Mesenchymal stem cell (in vitro differentiated cells and primary cell): Measurements from ENCODE around the gene AGAP3.

ENCODE experiments used
- DNase-seq: peaks from one replicate; pipeline ENCODE4 v3.0.0-alpha.2; 2013
- H2AFZ ChIP-seq: one replicate; pipeline ENCODE4 v1.6.1; 2013; ENCODE audit warnings: low read depth, mild to moderate bottlenecking, control low read depth, inconsistent platforms, low read length, moderate library complexity
- H2AK5ac ChIP-seq: 2 replicates; pipeline ENCODE4 v1.6.1; 2013; ENCODE audit warnings: low read length, moderate library complexity, mild to moderate bottlenecking, inconsistent platforms; ENCODE audit not compliant: severe bottlenecking
- H2BK120ac ChIP-seq: one replicate; pipeline ENCODE4 v1.6.1; 2013; ENCODE audit warnings: low read depth, mild to moderate bottlenecking, inconsistent platforms, low read length, moderate library complexity
- H2BK12ac ChIP-seq, 2 experiments: one replicate each; pipeline ENCODE4 v1.6.1; 2013; ENCODE audit warnings: inconsistent platforms in 2 of 2, low read length in 2 of 2, mild to moderate bottlenecking in 2 of 2, moderate library complexity in 2 of 2, control low read depth in 1 of 2
- H2BK15ac ChIP-seq: one replicate; pipeline ENCODE4 v1.6.1; 2013; ENCODE audit warnings: mild to moderate bottlenecking, low read depth, inconsistent platforms; ENCODE audit not compliant: poor library complexity, severe bottlenecking
- H2BK5ac ChIP-seq: 2 replicates; pipeline ENCODE4 v1.6.1; 2013; ENCODE audit warnings: low read depth, mild to moderate bottlenecking, low read length, control low read depth, inconsistent platforms; ENCODE audit not compliant: poor library complexity, severe bottlenecking
- H3K14ac ChIP-seq, 2 experiments: one replicate each; pipeline ENCODE4 v1.6.1; 2013; ENCODE audit warnings: inconsistent platforms in 2 of 2, low read length in 2 of 2, control low read depth in 1 of 2, mild to moderate bottlenecking in 1 of 2, moderate library complexity in 1 of 2
- H3K18ac ChIP-seq, 2 experiments: one replicate each; pipeline ENCODE4 v1.6.1; 2013; ENCODE audit warnings: inconsistent platforms in 2 of 2, low read length in 2 of 2, control low read depth in 1 of 2, low read depth in 1 of 2, mild to moderate bottlenecking in 1 of 2
- H3K23ac ChIP-seq, 2 experiments: one replicate each; pipeline ENCODE4 v1.6.1; 2013; ENCODE audit warnings: inconsistent platforms in 2 of 2, low read length in 2 of 2, mild to moderate bottlenecking in 2 of 2, moderate library complexity in 2 of 2, control low read depth in 1 of 2
- H3K27ac ChIP-seq: 2 replicates; pipeline ENCODE4 v1.5.1; 2013; ENCODE audit warnings: mild to moderate bottlenecking, moderate library complexity, low read length, control low read depth, inconsistent platforms; ENCODE audit not compliant: poor library complexity, severe bottlenecking
- H3K27me3 ChIP-seq, 2 experiments: 2 replicates each; pipeline versions ENCODE4 v1.6.1 to v1.7.0; 2013; ENCODE audit warnings: low read length in 2 of 2, mild to moderate bottlenecking in 2 of 2, moderate library complexity in 2 of 2, control low read depth in 1 of 2, inconsistent platforms in 1 of 2; ENCODE audit not compliant: control insufficient read depth in 1 of 2, insufficient read depth in 1 of 2
- H3K36me3 ChIP-seq, 2 experiments: 2 replicates each; pipeline versions ENCODE4 v1.6.1 to v1.7.0; 2013; ENCODE audit warnings: low read length in 2 of 2, control low read depth in 1 of 2, inconsistent platforms in 1 of 2, low read depth in 1 of 2, mild to moderate bottlenecking in 1 of 2; ENCODE audit not compliant: insufficient read depth in 2 of 2, control insufficient read depth in 1 of 2
- H3K4ac ChIP-seq, 2 experiments: one replicate each; pipeline ENCODE4 v1.6.1; 2013; ENCODE audit warnings: inconsistent platforms in 2 of 2, low read length in 2 of 2, mild to moderate bottlenecking in 2 of 2, moderate library complexity in 2 of 2, control low read depth in 1 of 2, low read depth in 1 of 2
- H3K4me1 ChIP-seq: 2 replicates; pipeline ENCODE4 v1.6.1; 2013; ENCODE audit warnings: low read depth, low read length, control low read depth; ENCODE audit not compliant: control insufficient read depth, insufficient read depth
- H3K4me2 ChIP-seq: 2 replicates; pipeline ENCODE4 v1.6.1; 2013; ENCODE audit warnings: low read length, mild to moderate bottlenecking, inconsistent platforms; ENCODE audit not compliant: poor library complexity, severe bottlenecking
- H3K4me3 ChIP-seq, 2 experiments: 2 replicates each; pipeline versions ENCODE4 v1.5.1 to v1.7.0; 2013; ENCODE audit warnings: low read length in 2 of 2, mild to moderate bottlenecking in 2 of 2, control low read depth in 1 of 2, low read depth in 1 of 2; ENCODE audit not compliant: insufficient read depth in 1 of 2
- H3K79me1 ChIP-seq: replicated peaks from 2 replicates; pipeline ENCODE4 v1.6.1; 2013; ENCODE audit warnings: mild to moderate bottlenecking, control low read depth, low read length, inconsistent platforms; ENCODE audit not compliant: poor library complexity, severe bottlenecking
- H3K9ac ChIP-seq: 2 replicates; pipeline ENCODE4 v1.7.0; 2013; ENCODE audit warnings: mild to moderate bottlenecking, low read length, moderate library complexity
- H3K9me3 ChIP-seq: 2 replicates; pipeline ENCODE4 v1.7.0; 2013; ENCODE audit warnings: mild to moderate bottlenecking, low read length; ENCODE audit not compliant: control insufficient read depth
- H4K8ac ChIP-seq: one replicate; pipeline ENCODE4 v1.6.1; 2013; ENCODE audit warnings: inconsistent platforms, mild to moderate bottlenecking, low read length, moderate library complexity
- H4K91ac ChIP-seq: one replicate; pipeline ENCODE4 v1.6.1; 2013; ENCODE audit warnings: mild to moderate bottlenecking, low read length, inconsistent platforms
- WGBS: methylation state at CpG from one replicate; pipeline ENCODE4 v1.1.7; 2013; ENCODE audit warnings: mixed read lengths; 5-methylcytosine and 5-hydroxymethylcytosine counted together

AGAP3 gene

GRCh38 chr7:151141855-151142685 lies 55.8 kb downstream of the AGAP3 start:
- DNase-seq = no peak
- Histone ChIP-seq H2BK5ac (no peak overlapping the region), H3K4ac (no peak overlapping the region), H3K79me1 (peaks cover 6% of the 10 kb centered on the region), H2AK5ac (no peak overlapping the region), H4K8ac (no peak overlapping the region), H3K9ac (no peak overlapping the region), H3K4me3 (no peak overlapping the region), H4K91ac (no peak overlapping the region), H3K9me3 (no peaks in the 10 kb centered on the region), H3K27me3 (no peaks in the 10 kb centered on the region), H3K27ac (no peak overlapping the region), H2BK120ac (no peak overlapping the region), H3K36me3 (peaks cover 73 to 78% of the 10 kb centered on the region in 2 experiments), H3K23ac (no peak overlapping the region), H3K4me2 (no peak overlapping the region), H2BK15ac (no peak overlapping the region), H3K18ac (no peak overlapping the region), H2AFZ (no peak overlapping the region), H3K4me1 (peaks cover 17% of the 10 kb centered on the region), H3K14ac (no peak overlapping the region), H2BK12ac (no peak overlapping the region)
- 93% methylated on average over 31 of the region's 31 CpGs for WGBS

DNA sequence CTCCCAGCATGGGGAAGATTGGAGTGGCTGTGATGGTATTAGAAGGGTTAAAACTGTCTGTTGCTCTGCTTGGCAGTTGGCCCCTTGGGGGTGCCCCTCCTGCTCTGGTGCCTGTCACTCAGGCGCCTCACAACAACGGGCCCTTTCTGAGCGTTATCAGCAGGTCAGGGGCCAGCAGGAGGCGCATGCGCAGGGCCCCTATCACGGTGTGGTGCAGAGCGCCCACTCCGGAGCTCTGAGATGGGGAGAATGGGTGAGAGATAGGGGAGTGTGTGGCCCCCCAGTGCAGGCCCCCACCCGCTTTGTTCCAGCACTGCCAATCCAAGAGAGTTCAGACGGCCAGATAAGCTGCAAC lies 56.4 kb downstream of the AGAP3 start:
- Histone ChIP-seq H2AFZ (no peak overlapping the region), H3K79me1 (peaks cover 6% of the 10 kb centered on the region), H3K18ac (no peak overlapping the region), H3K4ac (no peak overlapping the region), H3K4me3 (no peak overlapping the region), H3K4me2 (no peak overlapping the region), H3K36me3 (peaks cover 67 to 72% of the 10 kb centered on the region in 2 experiments), H3K9me3 (no peaks in the 10 kb centered on the region), H4K91ac (no peak overlapping the region), H2BK12ac (no peak overlapping the region), H3K27ac (no peak overlapping the region), H4K8ac (no peak overlapping the region), H2BK120ac (no peak overlapping the region), H3K9ac (no peak overlapping the region), H2AK5ac (no peak overlapping the region), H3K14ac (no peak overlapping the region), H2BK15ac (no peak overlapping the region), H3K4me1 (peaks cover 16% of the 10 kb centered on the region), H2BK5ac (no peak overlapping the region), H3K27me3 (no peaks in the 10 kb centered on the region), H3K23ac (no peak overlapping the region)
- no peak for DNase-seq
- WGBS = 81% methylated on average over 4 of the region's 10 CpGs

DNA sequence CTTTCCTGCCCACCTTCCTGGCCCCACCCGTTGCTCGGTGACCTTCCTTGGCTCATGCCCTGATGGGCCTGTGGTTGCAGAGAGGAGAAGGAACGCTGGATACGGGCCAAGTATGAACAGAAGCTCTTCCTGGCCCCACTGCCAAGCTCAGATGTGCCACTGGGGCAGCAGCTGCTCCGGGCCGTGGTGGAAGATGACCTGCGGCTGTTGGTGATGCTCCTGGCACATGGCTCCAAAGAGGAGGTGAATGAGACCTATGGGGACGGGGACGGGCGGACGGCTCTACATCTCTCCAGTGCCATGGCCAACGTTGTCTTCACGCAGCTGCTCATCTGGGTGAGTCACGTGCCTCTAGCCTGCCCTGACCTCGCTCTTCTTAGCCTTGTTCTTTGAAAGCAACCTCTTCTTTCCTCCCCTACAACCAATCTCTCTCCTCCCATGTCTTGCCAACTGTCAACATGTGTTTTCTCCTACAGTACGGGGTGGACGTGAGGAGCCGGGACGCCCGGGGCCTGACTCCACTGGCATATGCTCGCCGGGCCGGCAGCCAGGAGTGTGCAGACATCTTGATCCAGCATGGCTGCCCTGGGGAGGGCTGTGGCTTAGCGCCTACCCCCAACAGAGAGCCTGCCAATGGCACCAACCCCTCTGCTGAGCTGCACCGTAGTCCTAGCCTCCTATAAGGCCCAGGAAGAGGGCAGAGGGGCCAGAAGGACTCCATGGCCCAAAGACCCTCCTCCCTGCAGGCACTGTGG lies 57.2 kb downstream of the AGAP3 start:
- Histone ChIP-seq H3K18ac (no peak overlapping the region), H4K91ac (no peak overlapping the region), H3K36me3 (peaks cover 59 to 70% of the 10 kb centered on the region in 2 experiments), H3K9ac (no peak overlapping the region), H4K8ac (no peak overlapping the region), H2BK12ac (no peak overlapping the region), H3K23ac (no peak overlapping the region), H3K27me3 (peaks cover 4 to 7% of the 10 kb centered on the region in 2 experiments), H3K4me1 (peaks cover 9% of the 10 kb centered on the region), H2BK15ac (no peak overlapping the region), H3K4ac (no peak overlapping the region), H3K4me2 (no peak overlapping the region), H3K14ac (no peak overlapping the region), H3K27ac (no peak overlapping the region), H3K79me1 (peaks cover 4% of the 10 kb centered on the region), H2BK120ac (no peak overlapping the region), H2AFZ (no peak overlapping the region), H2BK5ac (no peak overlapping the region), H3K9me3 (no peaks in the 10 kb centered on the region), H3K4me3 (no peak overlapping the region), H2AK5ac (no peak overlapping the region)
- DNase-seq = no peak
- 96% methylated on average over 25 of the region's 25 CpGs for WGBS

GRCh38 chr7:151144387-151144786 lies 58.1 kb downstream of the AGAP3 start:
- H3K79me1 ChIP-seq = peaks cover 3% of the 10 kb centered on the region
- WGBS = 98% methylated on average over 7 of the region's 7 CpGs
- H2BK15ac ChIP-seq = no peak overlapping the region
- no peak overlapping the region for H2BK120ac ChIP-seq
- no peak overlapping the region for H2AFZ ChIP-seq
- H3K27me3 ChIP-seq = peaks cover 14 to 15% of the 10 kb centered on the region in 2 experiments
- H3K4ac ChIP-seq = no peak overlapping the region
- no peak overlapping the region for H4K8ac ChIP-seq
- no peak overlapping the region for H3K9ac ChIP-seq
- H2AK5ac ChIP-seq = no peak overlapping the region
- no peak overlapping the region for H2BK12ac ChIP-seq
- H3K23ac ChIP-seq = no peak overlapping the region
- peaks cover 3% of the 10 kb centered on the region for H3K4me1 ChIP-seq
- no peak overlapping the region for H3K4me3 ChIP-seq
- no peak overlapping the region for H4K91ac ChIP-seq
- no peak overlapping the region for H3K4me2 ChIP-seq
- no peaks in the 10 kb centered on the region for H3K9me3 ChIP-seq
- peaks cover 51 to 62% of the 10 kb centered on the region in 2 experiments for H3K36me3 ChIP-seq
- no peak for DNase-seq
- no peak overlapping the region for H3K18ac ChIP-seq
- H3K14ac ChIP-seq = no peak overlapping the region
- no peak overlapping the region for H3K27ac ChIP-seq
- H2BK5ac ChIP-seq = no peak overlapping the region
